RWPE2 (cell line): ENCODE measurements around the gene NECTIN2.
"Not testable (repeated sequence)": the region's sequence is repeated elsewhere in the genome, so short reads cannot be mapped to it uniquely, and the experiment has no call there.

ENCODE experiments used
- ATAC-seq: fragments of 200-7000 bp; cut with Tn5 transposase; 3 replicates; pipeline ENCODE4 v1.9.1; 2021; ENCODE audit warnings: low read depth
- DNase-seq: peaks from one replicate; pipeline ENCODE4 v3.0.0-alpha.2; 2020; ENCODE audit warnings: low spot score
- H3K27ac ChIP-seq: fragments of 450-650 bp; 2 replicates; pipeline ENCODE4 v1.5.1; 2017; ENCODE audit warnings: mild to moderate bottlenecking; ENCODE audit not compliant: poor library complexity, severe bottlenecking
- H3K27me3 ChIP-seq: fragments of 250-450 bp; sonication (Bioruptor Pico); 2 replicates; pipeline ENCODE4 v1.5.1; 2021; ENCODE audit warnings: mild to moderate bottlenecking, moderate library complexity; ENCODE audit not compliant: insufficient read depth, poor library complexity, severe bottlenecking
- H3K36me3 ChIP-seq: fragments of 250-450 bp; sonication (Bioruptor Pico); 2 replicates; pipeline ENCODE4 v1.5.1; 2020; ENCODE audit warnings: low read depth, mild to moderate bottlenecking, moderate library complexity
- H3K4me1 ChIP-seq: fragments of 250-450 bp; sonication (Bioruptor Pico); 2 replicates; pipeline ENCODE4 v1.5.1; 2021; ENCODE audit warnings: mild to moderate bottlenecking, moderate library complexity; ENCODE audit not compliant: insufficient read depth, poor library complexity, severe bottlenecking
- H3K4me3 ChIP-seq: fragments of 250-450 bp; sonication (Bioruptor Pico); 2 replicates; pipeline ENCODE4 v1.5.1; 2021; ENCODE audit warnings: mild to moderate bottlenecking, moderate library complexity; ENCODE audit not compliant: severe bottlenecking
- H3K9me3 ChIP-seq: fragments of 250-450 bp; sonication (Bioruptor Pico); 2 replicates; pipeline ENCODE4 v1.5.1; 2021; ENCODE audit warnings: mild to moderate bottlenecking, moderate library complexity; ENCODE audit not compliant: severe bottlenecking
- TF ChIP-seq, protein P1 (sequence below): fragments of 450-650 bp; IDR thresholded peaks from one replicate; pipeline ENCODE4 v1.5.1; 2017; ENCODE audit warnings: mild to moderate bottlenecking, moderate library complexity; ENCODE audit not compliant: poor library complexity, severe bottlenecking

NECTIN2 gene

DNA sequence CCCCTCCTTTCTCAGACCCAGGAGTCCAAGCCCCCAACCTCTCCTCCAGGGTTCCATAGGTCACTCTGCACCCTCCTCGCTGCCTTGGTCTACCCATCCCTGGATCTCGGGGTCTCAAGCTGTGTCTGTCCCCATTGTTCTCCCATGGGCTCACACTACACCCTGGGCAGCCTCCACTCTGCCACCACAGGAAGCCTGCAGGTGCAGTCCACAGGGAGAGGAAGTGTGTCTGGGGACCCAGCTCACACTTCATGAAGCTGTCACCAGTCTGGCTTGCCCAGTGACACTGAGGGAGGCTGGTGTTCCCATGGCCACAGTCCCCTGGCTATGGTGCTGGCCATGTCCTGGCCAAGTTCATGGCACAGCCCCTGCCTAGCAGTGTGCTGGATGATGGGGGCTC, 5.3 kb downstream of the NECTIN2 start:
- no peaks in the 10 kb centered on the region for H3K27me3 ChIP-seq
- no peaks in the 10 kb centered on the region for H3K9me3 ChIP-seq
- no peak overlapping the region for H3K27ac ChIP-seq
- H3K36me3 ChIP-seq = peaks cover 4% of the 10 kb centered on the region; the same call in 1 of the 2 replicates
- no peak for ATAC-seq
- DNase-seq = no peak
- TF ChIP-seq, protein P1, sequence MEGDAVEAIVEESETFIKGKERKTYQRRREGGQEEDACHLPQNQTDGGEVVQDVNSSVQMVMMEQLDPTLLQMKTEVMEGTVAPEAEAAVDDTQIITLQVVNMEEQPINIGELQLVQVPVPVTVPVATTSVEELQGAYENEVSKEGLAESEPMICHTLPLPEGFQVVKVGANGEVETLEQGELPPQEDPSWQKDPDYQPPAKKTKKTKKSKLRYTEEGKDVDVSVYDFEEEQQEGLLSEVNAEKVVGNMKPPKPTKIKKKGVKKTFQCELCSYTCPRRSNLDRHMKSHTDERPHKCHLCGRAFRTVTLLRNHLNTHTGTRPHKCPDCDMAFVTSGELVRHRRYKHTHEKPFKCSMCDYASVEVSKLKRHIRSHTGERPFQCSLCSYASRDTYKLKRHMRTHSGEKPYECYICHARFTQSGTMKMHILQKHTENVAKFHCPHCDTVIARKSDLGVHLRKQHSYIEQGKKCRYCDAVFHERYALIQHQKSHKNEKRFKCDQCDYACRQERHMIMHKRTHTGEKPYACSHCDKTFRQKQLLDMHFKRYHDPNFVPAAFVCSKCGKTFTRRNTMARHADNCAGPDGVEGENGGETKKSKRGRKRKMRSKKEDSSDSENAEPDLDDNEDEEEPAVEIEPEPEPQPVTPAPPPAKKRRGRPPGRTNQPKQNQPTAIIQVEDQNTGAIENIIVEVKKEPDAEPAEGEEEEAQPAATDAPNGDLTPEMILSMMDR = no peak
- H3K4me3 ChIP-seq = no peak overlapping the region
- no peaks in the 10 kb centered on the region for H3K4me1 ChIP-seq

DNA sequence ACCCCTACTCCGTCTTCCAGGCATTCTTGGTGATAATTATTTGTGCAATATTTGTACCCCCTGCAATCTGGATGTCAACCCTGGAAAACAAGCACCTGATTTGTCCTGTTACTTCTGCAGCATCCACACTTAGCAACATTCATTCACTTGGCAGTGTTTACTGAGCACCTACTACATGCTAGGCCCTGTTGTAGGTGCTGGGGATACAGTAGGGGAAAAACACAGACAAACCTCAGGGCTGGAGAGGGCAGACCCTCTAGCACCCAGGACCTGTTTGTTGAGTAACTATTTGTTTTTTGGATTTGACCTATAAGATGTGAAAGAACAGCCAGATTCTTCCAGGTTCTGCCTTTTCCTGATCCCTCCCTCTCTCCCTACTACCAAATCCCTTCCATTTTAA, 9.5 kb downstream of the NECTIN2 start:
- TF ChIP-seq, protein P1 = no peak
- Histone ChIP-seq H3K27me3 (no peaks in the 10 kb centered on the region), H3K9me3 (no peaks in the 10 kb centered on the region), H3K4me1 (no peaks in the 10 kb centered on the region), H3K36me3 (peaks cover 4% of the 10 kb centered on the region; the same call in 1 of the 2 replicates), H3K4me3 (no peak overlapping the region), H3K27ac (no peak overlapping the region)
- DNase-seq (no peak), ATAC-seq (no peak)

DNA sequence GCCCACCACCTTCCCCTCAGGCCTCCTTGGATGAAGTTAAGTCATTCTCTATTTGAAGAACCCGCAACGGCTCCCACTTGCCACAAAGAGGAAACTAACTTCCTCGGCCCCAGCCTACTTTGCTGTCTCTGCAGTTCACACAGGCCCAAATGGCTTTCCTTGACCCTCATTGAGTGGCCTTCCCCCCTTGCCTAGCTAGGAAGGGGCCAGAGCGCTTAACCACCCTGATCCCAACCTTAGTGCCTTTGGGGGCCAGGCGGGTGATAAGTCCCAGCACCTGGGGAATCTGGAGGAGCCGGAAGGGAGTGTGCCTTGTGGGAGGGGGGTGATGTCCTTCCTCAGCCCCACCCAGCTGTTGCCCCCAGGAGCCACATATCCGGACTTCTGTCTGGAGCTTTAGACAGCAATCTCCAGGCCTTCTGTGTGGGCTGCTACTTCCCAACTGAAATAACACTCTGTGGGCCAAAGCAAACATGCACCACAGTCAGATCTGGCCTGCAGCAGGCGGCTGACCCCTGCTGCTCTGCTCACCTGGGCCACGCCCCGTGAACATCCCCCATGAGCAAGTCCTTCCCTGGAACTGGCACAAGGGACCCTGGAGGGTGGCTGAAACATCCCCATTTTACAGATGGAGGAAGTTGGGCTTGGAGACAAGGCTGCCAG, 10.5 kb downstream of the NECTIN2 start:
- no peak for DNase-seq
- no peaks in the 10 kb centered on the region for H3K27me3 ChIP-seq
- peaks cover 8% of the 10 kb centered on the region for H3K36me3 ChIP-seq
- no peak for ATAC-seq
- no peak overlapping the region for H3K27ac ChIP-seq
- no peak overlapping the region for H3K4me3 ChIP-seq
- TF ChIP-seq, protein P1 = no peak
- H3K4me1 ChIP-seq = no peaks in the 10 kb centered on the region
- H3K9me3 ChIP-seq = no peaks in the 10 kb centered on the region

DNA sequence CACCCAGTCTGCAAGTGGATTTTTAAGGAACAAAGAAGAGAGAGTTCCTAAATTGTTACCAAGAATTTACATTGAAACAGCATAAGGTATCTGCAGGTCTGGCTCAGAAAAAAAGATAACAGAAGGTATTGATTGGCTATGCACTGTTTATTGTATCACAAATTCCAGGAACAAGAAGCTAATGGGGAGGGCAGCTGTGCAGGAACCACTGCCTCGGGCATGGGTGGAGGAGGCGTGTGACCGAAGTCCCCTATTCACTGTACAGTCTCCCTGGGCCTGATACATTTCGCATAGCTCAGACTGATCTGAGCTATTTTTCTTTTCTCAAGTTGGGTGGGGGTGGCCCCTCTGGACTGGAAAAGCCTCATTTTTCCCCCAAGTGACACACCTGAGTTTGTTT, 11.7 kb downstream of the NECTIN2 start:
- Histone ChIP-seq H3K4me3 (no peak overlapping the region), H3K4me1 (no peaks in the 10 kb centered on the region), H3K27ac (no peak overlapping the region), H3K27me3 (no peaks in the 10 kb centered on the region), H3K9me3 (no peaks in the 10 kb centered on the region), H3K36me3 (peaks cover 8% of the 10 kb centered on the region)
- TF ChIP-seq, protein P1 = no peak
- DNase-seq (no peak), ATAC-seq (no peak)

DNA sequence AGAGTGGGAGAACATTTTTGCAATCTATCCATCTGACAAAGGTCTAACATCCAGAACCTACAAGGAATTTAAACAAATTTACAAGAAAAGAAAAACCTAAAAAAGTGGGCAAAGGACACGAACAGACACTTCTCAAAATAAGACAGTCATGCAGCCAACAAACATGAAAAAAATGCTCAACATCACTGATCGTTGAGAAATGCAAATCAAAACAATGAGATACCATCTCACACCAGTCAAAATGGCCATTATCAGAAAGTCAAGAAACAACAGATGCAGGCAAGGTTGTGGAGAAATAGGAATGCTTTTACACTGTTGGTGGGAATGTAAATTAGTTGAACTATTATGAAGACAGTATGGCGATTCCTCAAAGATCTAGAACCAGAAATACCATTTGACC, 15.5 kb downstream of the NECTIN2 start:
- H3K9me3 ChIP-seq = not testable (repeated sequence)

More for the DNA sequence above, 15.5 kb downstream of the NECTIN2 start:
- not testable (repeated sequence) for DNase-seq, H3K27me3 ChIP-seq, H3K27ac ChIP-seq, ATAC-seq, H3K4me1 ChIP-seq, H3K4me3 ChIP-seq
- H3K36me3 ChIP-seq = peaks cover 14% of the 10 kb centered on the region
